ENCODE results near the gene HECTD4.

- TF ChIP-seq, protein P1, sequence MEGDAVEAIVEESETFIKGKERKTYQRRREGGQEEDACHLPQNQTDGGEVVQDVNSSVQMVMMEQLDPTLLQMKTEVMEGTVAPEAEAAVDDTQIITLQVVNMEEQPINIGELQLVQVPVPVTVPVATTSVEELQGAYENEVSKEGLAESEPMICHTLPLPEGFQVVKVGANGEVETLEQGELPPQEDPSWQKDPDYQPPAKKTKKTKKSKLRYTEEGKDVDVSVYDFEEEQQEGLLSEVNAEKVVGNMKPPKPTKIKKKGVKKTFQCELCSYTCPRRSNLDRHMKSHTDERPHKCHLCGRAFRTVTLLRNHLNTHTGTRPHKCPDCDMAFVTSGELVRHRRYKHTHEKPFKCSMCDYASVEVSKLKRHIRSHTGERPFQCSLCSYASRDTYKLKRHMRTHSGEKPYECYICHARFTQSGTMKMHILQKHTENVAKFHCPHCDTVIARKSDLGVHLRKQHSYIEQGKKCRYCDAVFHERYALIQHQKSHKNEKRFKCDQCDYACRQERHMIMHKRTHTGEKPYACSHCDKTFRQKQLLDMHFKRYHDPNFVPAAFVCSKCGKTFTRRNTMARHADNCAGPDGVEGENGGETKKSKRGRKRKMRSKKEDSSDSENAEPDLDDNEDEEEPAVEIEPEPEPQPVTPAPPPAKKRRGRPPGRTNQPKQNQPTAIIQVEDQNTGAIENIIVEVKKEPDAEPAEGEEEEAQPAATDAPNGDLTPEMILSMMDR (IDR thresholded peaks at IDR 0.05; ENCODE audit: poor library complexity, severe bottlenecking) = no peak
- no peak for TF ChIP-seq SMC3 (conservative IDR thresholded peaks at IDR 0.05; ENCODE audit: poor library complexity)
Observed at GRCh38 chr12:112381406-112381882, 787 bp downstream of the HECTD4 start.

Measured in neural cell (in vitro differentiated cells).